ENCODE data around the gene RPL10. TPM values are rescaled to one million over a fixed set of nuclear protein-coding genes. Genes with fewer than 3 reads are reported as not detected.

The RPL10 gene
- total RNA-seq, 1 experiment from 2014 or later = 2,876 TPM

Other genes starting within 250 kb of the RPL10 start
- gene OPN1MW, start 215.8 kb upstream of the RPL10 start, total RNA-seq (2014; rRNA removed; shearing (Covaris generic); ENCODE audit: low replicate concordance) = not detected in 2 replicates
- gene OPN1MW2, start 178.6 kb upstream of the RPL10 start, total RNA-seq (2014; rRNA removed; shearing (Covaris generic); ENCODE audit: low replicate concordance) = not detected in 2 replicates
- gene OPN1MW3, start 140.8 kb upstream of the RPL10 start, total RNA-seq (2014; rRNA removed; shearing (Covaris generic); ENCODE audit: low replicate concordance) = not detected in 2 replicates
- gene TEX28, start 103.3 kb upstream of the RPL10 start, total RNA-seq (2014; rRNA removed; shearing (Covaris generic); ENCODE audit: low replicate concordance) = not detected in 2 replicates
- gene TKTL1, start 102.6 kb upstream of the RPL10 start, total RNA-seq (2014; rRNA removed; shearing (Covaris generic); ENCODE audit: low replicate concordance) = 0.37 and 0.64 TPM in 2 replicates
- 1,120 and 1,164 TPM in 2 replicates for gene FLNA, start 23.7 kb upstream of the RPL10 start, total RNA-seq (2014; rRNA removed; shearing (Covaris generic); ENCODE audit: low replicate concordance)
- 32.0 and 48.7 TPM in 2 replicates for gene EMD, start 19.1 kb upstream of the RPL10 start, total RNA-seq (2014; rRNA removed; shearing (Covaris generic); ENCODE audit: low replicate concordance)
- gene DNASE1L1, start 10.9 kb downstream of the RPL10 start, total RNA-seq (2014; rRNA removed; shearing (Covaris generic); ENCODE audit: low replicate concordance) = 40.3 and 46.1 TPM in 2 replicates
- gene TAFAZZIN, start 13.2 kb downstream of the RPL10 start, total RNA-seq (2014; rRNA removed; shearing (Covaris generic); ENCODE audit: low replicate concordance) = 38.4 and 68.0 TPM in 2 replicates
- gene ATP6AP1, start 30.3 kb downstream of the RPL10 start, total RNA-seq (2014; rRNA removed; shearing (Covaris generic); ENCODE audit: low replicate concordance) = 29.2 and 46.6 TPM in 2 replicates
- 58.6 and 91.2 TPM in 2 replicates for gene GDI1, start 38.8 kb downstream of the RPL10 start, total RNA-seq (2014; rRNA removed; shearing (Covaris generic); ENCODE audit: low replicate concordance)
- 62.3 and 77.1 TPM in 2 replicates for gene FAM50A, start 45.8 kb downstream of the RPL10 start, total RNA-seq (2014; rRNA removed; shearing (Covaris generic); ENCODE audit: low replicate concordance)
- gene PLXNA3, start 59.9 kb downstream of the RPL10 start, total RNA-seq (2014; rRNA removed; shearing (Covaris generic); ENCODE audit: low replicate concordance) = 2.2 and 2.7 TPM in 2 replicates
- 32.3 and 71.1 TPM in 2 replicates for gene LAGE3, start 80.9 kb downstream of the RPL10 start, total RNA-seq (2014; rRNA removed; shearing (Covaris generic); ENCODE audit: low replicate concordance)
- 109 and 110 TPM in 2 replicates for gene UBL4A, start 88.2 kb downstream of the RPL10 start, total RNA-seq (2014; rRNA removed; shearing (Covaris generic); ENCODE audit: low replicate concordance)
- 14.0 and 21.5 TPM in 2 replicates for gene SLC10A3, start 92.3 kb downstream of the RPL10 start, total RNA-seq (2014; rRNA removed; shearing (Covaris generic); ENCODE audit: low replicate concordance)
- 32.5 and 47.1 TPM in 2 replicates for gene FAM3A, start 117.9 kb downstream of the RPL10 start, total RNA-seq (2014; rRNA removed; shearing (Covaris generic); ENCODE audit: low replicate concordance)
- 600 and 665 TPM in 2 replicates for gene G6PD, start 148.5 kb downstream of the RPL10 start, total RNA-seq (2014; rRNA removed; shearing (Covaris generic); ENCODE audit: low replicate concordance)
- gene IKBKG, start 149.2 kb downstream of the RPL10 start, total RNA-seq (2014; rRNA removed; shearing (Covaris generic); ENCODE audit: low replicate concordance) = 32.9 and 49.8 TPM in 2 replicates
- not detected in 2 replicates for gene CTAG1A, start 186.8 kb downstream of the RPL10 start, total RNA-seq (2014; rRNA removed; shearing (Covaris generic); ENCODE audit: low replicate concordance)
- not detected in 2 replicates for gene CTAG1B, start 220.9 kb downstream of the RPL10 start, total RNA-seq (2014; rRNA removed; shearing (Covaris generic); ENCODE audit: low replicate concordance)